Calu3 (cell line): Measurements from ENCODE around the gene TRMT112. TPM values are rescaled to one million over a fixed set of nuclear protein-coding genes. Genes with fewer than 3 reads are reported as not detected.
A peak's percentile ranks its signal among the peaks of the same experiment; 100 is the strongest.

Experiments used
- BruUV-seq: library from RNA; stranded (reverse); fragments of 400-500 nt; replicated peaks from 2 replicates; lab custom pipeline; 2021; lab: Mats Ljungman, UMichigan
- CTCF ChIA-PET: fragments of 300-600 bp; sonication (Branson Sonifier 250); formaldehyde crosslinking; loops from one replicate; lab custom pipeline; 2022; ENCODE audit warnings: antibody characterized with exemption; lab: Charles Lee
- DNase-seq: peaks from one replicate; pipeline ENCODE4 v3.0.0; 2022
- H3K27ac Mint-ChIP-seq: one replicate; pipeline ENCODE4 v1.8.0; 2022; ENCODE audit warnings: mixed read lengths; ENCODE audit not compliant: unreplicated experiment
- H3K27me3 Mint-ChIP-seq: one replicate; pipeline ENCODE4 v1.8.0; 2022; ENCODE audit warnings: mixed read lengths; ENCODE audit not compliant: unreplicated experiment
- H3K36me3 Mint-ChIP-seq: one replicate; pipeline ENCODE4 v1.8.0; 2022; ENCODE audit warnings: mild to moderate bottlenecking, moderate library complexity, mixed read lengths; ENCODE audit not compliant: insufficient read depth, unreplicated experiment
- H3K4me1 Mint-ChIP-seq: one replicate; pipeline ENCODE4 v1.8.0; 2022; ENCODE audit warnings: mild to moderate bottlenecking, low read depth, mixed read lengths; ENCODE audit not compliant: unreplicated experiment
- H3K4me3 Mint-ChIP-seq: one replicate; pipeline ENCODE4 v1.8.0; 2022; ENCODE audit warnings: mild to moderate bottlenecking, low read depth, moderate library complexity, mixed read lengths; ENCODE audit not compliant: unreplicated experiment
- H3K9me3 Mint-ChIP-seq: one replicate; pipeline ENCODE4 v1.8.0; 2022; ENCODE audit warnings: low read depth, mixed read lengths; ENCODE audit not compliant: unreplicated experiment
- CTCF ChIP-seq: fragments of 200-600 bp; IDR thresholded peaks from one replicate; pipeline ENCODE4 v1.8.0; 2022; ENCODE audit warnings: antibody characterized with exemption; ENCODE audit not compliant: unreplicated experiment
- intact Hi-C: fragments of 100-400 bp; cut with micrococcal nuclease; formaldehyde crosslinking; loops from one replicate; pipeline ENCODE4 v1.10.0; 2022; ENCODE audit not compliant: unreplicated experiment
- total RNA-seq: library from RNA; stranded (reverse); gene quantifications from 2 replicates; pipeline ENCODE4 v1.2.3, GENCODE V29; 2022

TRMT112 gene
- total RNA-seq, 1 experiment from 2014 or later = 197 TPM

DNA sequence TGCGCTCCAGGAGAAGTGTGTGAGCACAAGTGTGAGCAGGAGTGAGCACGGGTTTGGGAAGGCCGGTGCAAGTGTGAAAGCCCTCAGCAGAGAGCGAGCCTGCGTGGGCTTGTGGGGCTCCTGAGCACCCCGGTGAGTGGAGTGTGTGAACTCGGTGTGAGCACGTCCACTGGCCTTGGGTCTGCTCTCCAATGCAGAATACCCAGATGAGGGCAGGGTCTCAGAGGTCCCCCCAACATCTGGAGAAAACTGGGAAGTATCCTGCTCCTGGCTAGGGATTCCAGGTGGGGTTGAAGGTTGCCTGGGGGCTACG is 10.8 kb downstream of the TRMT112 start:
- H3K9me3 Mint-ChIP-seq = no peaks in the 10 kb centered on the region
- BruUV-seq = TSS peak; percentile 42

GRCh38 chr11:64305691-64306562 is 11.4 kb downstream of the TRMT112 start:
- peaks cover 17% of the 10 kb centered on the region for H3K4me1 Mint-ChIP-seq
- peak overlapping the region; percentile 92 for H3K27ac Mint-ChIP-seq
- peaks cover 44% of the 10 kb centered on the region for H3K36me3 Mint-ChIP-seq
- H3K4me3 Mint-ChIP-seq = peak overlapping the region; percentile 100
- no peak for TF ChIP-seq CTCF
- intact Hi-C loops = loop anchor here (2.0 to 10.0 kb wide), 2 partner anchors 35 to 61 kb away; partner anchors contain the start of genes FKBP2 and PPP1R14B
- no peaks in the 10 kb centered on the region for H3K9me3 Mint-ChIP-seq
- peak; percentile 86 for DNase-seq
- peaks cover 2% of the 10 kb centered on the region for H3K27me3 Mint-ChIP-seq
- BruUV-seq = no TSS peak
- CTCF ChIA-PET = interaction anchor here (0.6 to 3.7 kb wide), 7 partner anchors 11 to 347 kb away, joined by 3 to 25 read pairs (median 3); partner anchors contain the start of genes PRDX5 and TRMT112

More for the DNA sequence above, 10.8 kb downstream of the TRMT112 start:
- Mint-ChIP-seq H3K27ac (peak overlapping the region; percentile 92), H3K27me3 (no peaks in the 10 kb centered on the region), H3K4me3 (peak overlapping the region; percentile 100), H3K36me3 (peaks cover 44% of the 10 kb centered on the region), H3K4me1 (peaks cover 16% of the 10 kb centered on the region)
- CTCF ChIA-PET = interaction anchor here (0.9 to 3.7 kb wide), 3 partner anchors 35 to 51 kb away, joined by 3 to 25 read pairs (median 3); no protein-coding TSS in a partner anchor
- no peak for TF ChIP-seq CTCF
- no peak for DNase-seq
- intact Hi-C loops = loop anchor here (10.0 kb wide), 1 partner anchor 62 kb away; the partner anchor contains the start of genes FKBP2 and PPP1R14B

GRCh38 chr11:64305075-64305690 is 12.2 kb downstream of the TRMT112 start, which contains the start of gene ESRRA:
ESRRA (plus strand) TSS chr11:64305524; CDS start chr11:64307180, 1,656 bp downstream.
- Mint-ChIP-seq H3K4me1 (peaks cover 24% of the 10 kb centered on the region), H3K9me3 (no peaks in the 10 kb centered on the region), H3K4me3 (peak within 1 kb of the TSS; percentile 100), H3K36me3 (peaks cover 47% of the 10 kb centered on the region), H3K27me3 (peaks cover 9% of the 10 kb centered on the region), H3K27ac (peak within 1 kb of the TSS; percentile 92)
- peak; percentile 99 for DNase-seq
- CTCF ChIA-PET = interaction anchor here (0.6 to 3.7 kb wide), 10 partner anchors 12 to 348 kb away, joined by 3 to 25 read pairs (median 6); partner anchors contain the start of genes BAD, GPR137, PRDX5 and TRMT112
- intact Hi-C loops = loop anchor here (2.0 to 10.0 kb wide), 2 partner anchors 34 to 60 kb away; partner anchors contain the start of genes FKBP2 and PPP1R14B
- no peak for TF ChIP-seq CTCF
- BruUV-seq = no TSS peak
